Thyroid gland (tissue), 4 donors: ENCODE measurements around the gene NACA2.

Experiments
- POLR2A ChIP-seq, 2 donors: fragments of 450-650 bp; IDR thresholded peaks; one replicate each; pipeline ENCODE4 v1.6.1; 2017; ENCODE audit warnings: antibody characterized with exemption in 2 of 2, mild to moderate bottlenecking in 2 of 2, moderate library complexity in 1 of 2
- TF ChIP-seq, protein P1 (sequence below), 6 experiments: fragments of 200-600 bp in 3 of 6; fragments of 450-650 bp in 3 of 6; sonication (generic) in 3 of 6; IDR thresholded peaks; one replicate each; pipeline ENCODE4 v1.5.1; 2016 to 2019; ENCODE audit warnings: antibody characterized with exemption in 6 of 6, mild to moderate bottlenecking in 2 of 6, inconsistent platforms in 1 of 6, moderate library complexity in 1 of 6

DNA sequence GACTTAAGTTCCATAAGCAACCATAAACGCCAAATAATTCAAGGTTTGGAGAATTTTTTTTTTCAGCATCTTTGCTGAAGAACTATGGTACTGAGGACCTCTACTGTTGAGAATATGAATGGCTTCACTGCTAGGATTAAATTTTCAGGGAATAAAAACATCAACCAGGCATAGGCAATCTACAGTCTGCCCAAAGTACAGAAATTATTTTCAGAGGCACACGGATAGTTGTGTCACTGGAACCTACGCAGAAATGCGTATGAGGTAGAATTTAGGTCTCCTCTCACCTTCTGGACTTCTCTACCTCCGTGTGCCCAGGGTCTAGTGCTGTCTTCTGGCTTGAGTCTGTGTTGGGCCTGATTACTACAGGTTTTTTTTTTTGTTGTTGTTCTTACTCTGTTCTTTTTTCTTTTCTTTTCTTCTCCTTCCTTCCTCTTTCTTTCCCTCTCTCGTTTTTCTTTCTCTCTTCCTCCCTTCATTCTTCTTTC lies 39.7 kb downstream of the NACA2 start:
- TF ChIP-seq, protein P1, sequence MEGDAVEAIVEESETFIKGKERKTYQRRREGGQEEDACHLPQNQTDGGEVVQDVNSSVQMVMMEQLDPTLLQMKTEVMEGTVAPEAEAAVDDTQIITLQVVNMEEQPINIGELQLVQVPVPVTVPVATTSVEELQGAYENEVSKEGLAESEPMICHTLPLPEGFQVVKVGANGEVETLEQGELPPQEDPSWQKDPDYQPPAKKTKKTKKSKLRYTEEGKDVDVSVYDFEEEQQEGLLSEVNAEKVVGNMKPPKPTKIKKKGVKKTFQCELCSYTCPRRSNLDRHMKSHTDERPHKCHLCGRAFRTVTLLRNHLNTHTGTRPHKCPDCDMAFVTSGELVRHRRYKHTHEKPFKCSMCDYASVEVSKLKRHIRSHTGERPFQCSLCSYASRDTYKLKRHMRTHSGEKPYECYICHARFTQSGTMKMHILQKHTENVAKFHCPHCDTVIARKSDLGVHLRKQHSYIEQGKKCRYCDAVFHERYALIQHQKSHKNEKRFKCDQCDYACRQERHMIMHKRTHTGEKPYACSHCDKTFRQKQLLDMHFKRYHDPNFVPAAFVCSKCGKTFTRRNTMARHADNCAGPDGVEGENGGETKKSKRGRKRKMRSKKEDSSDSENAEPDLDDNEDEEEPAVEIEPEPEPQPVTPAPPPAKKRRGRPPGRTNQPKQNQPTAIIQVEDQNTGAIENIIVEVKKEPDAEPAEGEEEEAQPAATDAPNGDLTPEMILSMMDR (IDR thresholded peaks at IDR 0.05), result peak in 5 of 6 experiments; percentile 13 to 66 (median 58)
- no peak for TF ChIP-seq POLR2A (IDR thresholded peaks at IDR 0.05)
